Fibroblast of lung (primary cell): Measurements from ENCODE around the gene STAT4.

ENCODE experiments used
- CTCF ChIP-seq, 2 donors: IDR thresholded peaks in 1 of 2; conservative IDR thresholded peaks in 1 of 2; 1 replicate in 1 of 2; 2 replicates in 1 of 2; pipeline ENCODE4 v1.5.1; 2011 to 2012; ENCODE audit warnings: low read length in 2 of 2, control low read depth in 1 of 2, inconsistent platforms in 1 of 2, low read depth in 1 of 2, mild to moderate bottlenecking in 1 of 2
- EZH2 ChIP-seq: IDR thresholded peaks from 2 replicates; pipeline ENCODE4 v1.5.1; 2012; ENCODE audit warnings: low read length, control low read depth, mild to moderate bottlenecking; ENCODE audit errors: missing control alignments

- no peak for TF ChIP-seq CTCF (conservative IDR thresholded peaks at IDR 0.05 in 1 of 2, IDR thresholded peaks at IDR 0.05 in 1 of 2; ENCODE audit: low read depth in 1 of 2, low read length in 2 of 2)
- TF ChIP-seq EZH2, result no peak
These were observed 87.2 kb downstream of the STAT4 start for GRCh38 chr2:191063584-191063983.
